ENCODE measurements around the gene PDXDC1. TPM values are rescaled to one million over a fixed set of nuclear protein-coding genes. Genes with fewer than 3 reads are reported as not detected.
"Not testable (repeated sequence)": the region's sequence is repeated elsewhere in the genome, so short reads cannot be mapped to it uniquely, and the experiment has no call there.

PDXDC1 gene
- total and polyA plus RNA-seq, 5 donors, result 31.5 to 106 (median 88.3) TPM

DNA sequence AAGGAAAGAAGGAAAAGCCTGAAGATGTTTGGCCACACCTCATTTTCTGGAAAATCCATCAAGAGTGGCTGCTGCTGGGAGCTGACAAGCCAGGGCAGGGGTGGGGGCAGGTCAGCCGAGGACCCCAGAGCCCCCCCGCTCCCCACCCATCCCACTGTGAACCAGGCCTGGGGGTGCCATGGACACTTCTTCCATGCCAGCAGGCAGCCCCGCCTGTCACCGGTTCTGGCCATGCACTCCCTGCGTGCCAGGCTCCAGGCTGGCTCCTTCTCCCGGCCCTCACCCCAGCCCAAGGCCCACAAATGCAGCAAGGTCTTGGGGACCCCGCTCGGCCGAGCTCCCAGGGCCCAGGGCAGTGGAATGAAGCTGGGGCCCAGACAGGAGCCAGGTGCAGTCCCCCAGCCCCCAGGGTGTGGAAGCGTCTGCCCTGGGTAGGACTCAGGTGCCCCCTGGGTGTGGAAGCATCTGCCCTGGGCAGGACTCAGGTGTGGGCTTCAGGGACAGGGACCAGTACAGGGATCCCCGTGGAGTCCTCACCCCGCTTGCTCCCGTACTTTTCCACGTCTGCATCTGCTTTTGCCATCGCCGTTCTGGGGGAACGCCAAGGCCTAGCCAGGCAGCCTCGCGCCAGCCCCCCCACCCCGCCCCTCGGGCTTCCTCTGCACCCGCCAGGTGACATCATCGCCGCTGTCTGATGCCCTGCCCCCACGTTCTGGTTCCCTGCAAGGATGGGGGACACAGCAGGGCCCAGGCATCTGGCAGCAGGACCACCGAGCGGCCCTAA lies 167.5 kb downstream of the PDXDC1 start:
- intact Hi-C loops (cut with DNase I); H3K27me3 ChIP-seq (ENCODE audit: control insufficient read depth, insufficient read depth); H3K4me3 ChIP-seq (ENCODE audit: low read length); DNase-seq; H3K4me1 ChIP-seq (ENCODE audit: control insufficient read depth, insufficient read depth, low read length); H3K9me3 ChIP-seq (ENCODE audit: control insufficient read depth, low read length); H3K27ac ChIP-seq (ENCODE audit: low read length): not testable (repeated sequence)
- ATAC-seq, result peak in 1 of 2 donors; percentile 4
- 66% methylated on average over 22 of the region's 27 CpGs for WGBS

DNA sequence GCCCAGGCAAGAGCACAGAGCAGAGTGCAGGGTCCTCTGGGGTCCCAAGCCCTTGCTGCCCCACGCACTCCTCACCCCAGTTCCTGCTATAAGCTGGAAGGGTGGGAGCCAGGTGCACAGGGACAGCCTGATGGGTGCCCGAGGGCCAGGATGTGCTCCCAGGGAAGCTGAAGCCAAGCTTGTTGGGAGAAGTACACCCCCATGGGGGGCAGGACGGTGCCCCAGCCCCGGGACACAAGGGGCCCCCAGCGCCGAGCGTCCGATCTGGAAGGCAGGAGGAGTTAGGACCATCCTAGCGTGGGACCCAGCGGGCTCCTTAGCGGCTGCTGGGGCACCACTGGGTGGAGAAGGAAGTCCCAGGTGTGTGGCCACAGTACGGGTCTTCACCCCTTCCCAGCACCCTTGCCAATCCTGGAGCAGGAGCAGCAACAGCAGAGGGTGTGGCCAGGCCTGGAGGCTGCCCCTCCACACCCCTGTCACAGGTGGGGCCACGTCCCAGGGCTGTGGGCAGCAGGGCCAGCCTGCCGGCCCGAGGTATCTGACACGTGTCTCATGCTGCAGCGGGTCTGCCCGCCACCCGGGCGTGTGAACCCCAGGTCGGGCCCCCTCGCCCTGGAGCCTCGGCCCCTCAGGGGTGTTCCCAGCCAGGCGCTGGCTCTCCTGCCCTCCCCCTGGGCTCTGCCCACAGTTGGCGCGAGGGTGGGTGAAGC lies 168.2 kb downstream of the PDXDC1 start:
- H3K27ac ChIP-seq (ENCODE audit: low read length); H3K4me1 ChIP-seq (ENCODE audit: control insufficient read depth, insufficient read depth, low read length); H3K4me3 ChIP-seq (ENCODE audit: low read length); intact Hi-C loops (cut with DNase I); H3K27me3 ChIP-seq (ENCODE audit: control insufficient read depth, insufficient read depth); H3K9me3 ChIP-seq (ENCODE audit: control insufficient read depth, low read length); DNase-seq: not testable (repeated sequence)
- ATAC-seq, result peak; percentile 4 to 8
- WGBS, result 65% methylated on average over 21 of the region's 26 CpGs

DNA sequence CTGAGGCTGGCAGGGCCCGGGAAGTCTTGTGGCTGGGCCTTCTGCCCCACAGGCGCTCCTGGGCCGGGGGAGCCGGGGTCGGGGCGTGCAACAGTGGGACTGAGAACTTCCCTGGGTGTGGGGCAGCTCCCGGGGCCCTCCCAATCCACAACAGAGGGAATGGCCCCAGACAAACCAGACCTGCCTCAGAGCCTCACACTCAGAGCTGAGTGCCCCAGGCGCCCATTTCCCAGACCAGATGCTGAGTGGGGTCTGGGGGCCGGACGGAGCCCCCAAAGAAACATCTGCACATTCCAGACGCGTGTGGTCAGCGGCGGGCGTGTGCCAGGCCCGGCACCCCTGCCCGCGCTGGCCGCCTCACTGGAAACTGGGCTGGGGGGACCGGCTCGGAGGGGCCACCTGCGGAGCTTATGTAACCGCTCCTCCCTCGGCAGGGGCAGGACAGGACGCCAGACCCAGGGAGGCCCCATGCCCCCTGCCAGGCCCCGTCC lies 168.8 kb downstream of the PDXDC1 start:
- not testable (repeated sequence) for H3K4me1 ChIP-seq (ENCODE audit: control insufficient read depth, insufficient read depth, low read length)
- 28% methylated on average over 26 of the region's 26 CpGs for WGBS

DNA sequence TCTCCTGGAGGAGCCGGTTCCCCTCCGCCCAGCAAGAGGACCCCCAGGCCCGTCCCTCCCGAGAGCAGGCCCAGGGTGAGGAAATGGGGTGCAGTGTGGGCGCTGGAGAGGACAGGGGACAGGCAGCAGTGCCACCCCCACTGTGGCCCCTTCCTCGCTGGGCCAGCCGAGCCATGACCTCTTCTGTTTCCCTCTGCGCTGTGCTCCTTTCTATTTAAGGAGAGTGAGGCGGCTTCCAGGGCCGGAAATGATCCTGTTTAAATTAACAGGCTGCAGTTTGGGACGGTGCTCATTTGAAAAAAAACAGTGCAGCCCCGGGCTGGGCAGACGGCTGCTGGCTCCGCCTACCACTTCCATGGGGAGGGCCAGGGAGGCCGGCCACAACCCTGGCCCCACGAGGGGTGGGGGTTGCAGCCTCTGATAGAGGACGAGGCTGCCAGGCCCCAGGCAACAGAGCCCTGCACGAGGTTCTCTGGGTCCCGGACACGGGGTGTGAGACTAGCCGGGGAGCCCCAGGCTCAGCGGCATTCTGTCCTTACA lies 169.3 kb downstream of the PDXDC1 start:
- DNase-seq (peak; percentile 66 to 88 (median 87)), ATAC-seq (peak; percentile 55 to 69)
- H3K27ac ChIP-seq (ENCODE audit: low read length), result peak overlapping the region; percentile 61
- H3K4me3 ChIP-seq (ENCODE audit: low read length); H3K4me1 ChIP-seq (ENCODE audit: control insufficient read depth, insufficient read depth, low read length); H3K9me3 ChIP-seq (ENCODE audit: control insufficient read depth, low read length); H3K27me3 ChIP-seq (ENCODE audit: control insufficient read depth, insufficient read depth); intact Hi-C loops (cut with DNase I): not testable (repeated sequence)
- WGBS, result 8% methylated on average over 22 of the region's 22 CpGs

More for the DNA sequence above, 168.8 kb downstream of the PDXDC1 start:
- H3K4me3 ChIP-seq (ENCODE audit: low read length); H3K27me3 ChIP-seq (ENCODE audit: control insufficient read depth, insufficient read depth); H3K9me3 ChIP-seq (ENCODE audit: control insufficient read depth, low read length); intact Hi-C loops (cut with DNase I): not testable (repeated sequence)
- peak overlapping the region; percentile 61 for H3K27ac ChIP-seq (ENCODE audit: low read length)
- peak; percentile 3 to 7 for ATAC-seq
- DNase-seq, result peak in 2 of 3 donors; percentile 25 to 63

DNA sequence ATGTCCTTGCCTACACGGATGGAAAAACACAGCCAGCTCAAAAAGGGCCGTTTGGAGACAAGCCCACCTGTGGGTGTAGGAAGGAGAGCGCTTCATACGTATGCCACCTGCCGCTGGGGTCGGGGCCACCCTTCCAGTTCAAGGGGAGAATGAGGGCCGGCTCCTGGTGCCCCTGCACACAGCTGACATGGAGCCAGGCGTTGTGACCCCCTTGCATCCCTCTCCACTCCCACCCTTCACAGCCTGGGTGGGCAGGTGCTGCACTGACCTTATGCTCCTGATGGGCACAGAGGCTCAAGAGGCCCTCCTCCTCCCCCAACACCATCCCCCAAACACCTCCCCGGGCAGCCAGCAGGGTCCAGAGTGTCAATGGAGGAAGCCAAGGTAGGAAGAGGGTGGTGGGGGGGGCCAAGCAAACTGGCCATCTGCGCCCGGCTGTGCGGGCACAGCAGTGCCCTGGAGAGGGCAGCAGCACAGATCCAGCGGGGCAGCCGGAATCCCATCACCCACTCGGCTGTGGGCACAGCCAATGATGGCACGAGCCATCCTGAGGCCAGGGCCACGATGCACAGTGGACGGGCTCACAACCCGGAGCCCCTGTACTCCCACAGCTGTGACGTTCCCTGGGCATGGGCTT lies 170.1 kb downstream of the PDXDC1 start:
- peak overlapping the region; percentile 72 for H3K27ac ChIP-seq (ENCODE audit: low read length)
- H3K4me1 ChIP-seq (ENCODE audit: control insufficient read depth, insufficient read depth, low read length); H3K9me3 ChIP-seq (ENCODE audit: control insufficient read depth, low read length); H3K4me3 ChIP-seq (ENCODE audit: low read length); intact Hi-C loops (cut with DNase I); H3K27me3 ChIP-seq (ENCODE audit: control insufficient read depth, insufficient read depth): not testable (repeated sequence)
- 56% methylated on average over 20 of the region's 20 CpGs for WGBS
- peak; percentile 9 to 11 for ATAC-seq
- peak; percentile 20 to 70 (median 57) for DNase-seq

DNA sequence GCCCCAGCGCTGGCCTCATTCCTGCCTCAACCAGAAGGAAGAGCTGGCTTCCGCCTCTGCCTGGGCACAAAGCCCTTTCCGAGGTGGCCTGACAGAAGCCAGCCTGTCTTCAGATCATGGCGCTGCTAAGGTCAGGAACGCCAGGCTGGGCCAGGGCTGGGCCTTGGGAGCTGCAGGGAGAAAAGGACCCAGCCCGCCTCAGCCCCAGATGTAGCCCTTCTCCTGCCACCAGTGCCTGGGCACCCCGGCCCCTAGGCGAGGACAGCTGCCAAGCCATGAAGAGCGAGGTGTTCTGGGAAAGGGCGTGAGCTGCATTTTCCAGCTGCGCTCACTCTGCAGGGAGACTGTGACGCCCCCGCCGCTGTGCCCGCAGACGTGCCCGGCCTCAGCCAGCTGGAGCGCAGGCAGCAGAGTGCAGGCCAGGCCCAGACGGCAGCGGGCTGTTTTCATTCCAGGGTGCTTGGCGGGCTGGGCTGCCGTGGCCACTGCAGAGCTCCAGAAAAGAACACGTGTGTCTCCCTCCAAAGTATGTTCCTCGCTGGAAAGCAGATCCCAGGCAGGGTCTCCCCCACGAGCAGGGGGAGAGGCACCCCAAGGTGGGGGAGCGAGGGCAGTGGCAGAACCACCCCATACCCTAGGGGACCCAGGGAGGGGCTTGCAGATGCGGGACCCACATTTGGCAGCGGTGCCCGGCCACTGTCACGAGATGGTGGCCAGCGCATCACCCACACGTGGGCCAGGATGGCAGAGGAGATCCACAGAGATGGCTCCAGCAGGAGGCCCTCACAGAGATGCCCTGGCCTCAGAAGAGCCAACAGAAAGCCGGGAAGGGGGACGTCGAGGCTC lies 170.8 kb downstream of the PDXDC1 start:
- H3K4me1 ChIP-seq (ENCODE audit: control insufficient read depth, insufficient read depth, low read length); H3K27me3 ChIP-seq (ENCODE audit: control insufficient read depth, insufficient read depth); intact Hi-C loops (cut with DNase I); H3K9me3 ChIP-seq (ENCODE audit: control insufficient read depth, low read length); H3K4me3 ChIP-seq (ENCODE audit: low read length): not testable (repeated sequence)
- DNase-seq (peak; percentile 61 to 85 (median 80)), ATAC-seq (peak; percentile 34)
- H3K27ac ChIP-seq (ENCODE audit: low read length), result peak overlapping the region; percentile 72
- 64% methylated on average over 35 of the region's 35 CpGs for WGBS

DNA sequence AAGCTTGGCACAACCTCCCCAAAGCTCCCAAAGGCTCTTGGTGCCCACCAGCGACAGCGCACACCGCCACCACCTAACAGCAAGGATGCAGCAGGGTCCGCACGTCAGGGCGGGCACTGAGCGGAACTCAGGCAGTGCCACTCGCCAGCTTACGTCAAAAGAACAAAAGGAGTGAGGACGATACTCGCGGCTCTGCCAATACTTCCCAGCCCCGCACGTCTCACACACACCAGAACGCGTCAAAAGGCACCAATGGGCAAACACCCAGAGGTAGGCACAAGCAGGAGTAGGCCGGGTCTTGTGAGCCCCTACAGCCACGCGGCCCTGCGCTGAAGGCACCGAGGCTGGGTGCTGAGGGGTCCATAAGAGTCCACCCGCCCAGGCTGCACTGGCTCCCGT lies 171.4 kb downstream of the PDXDC1 start:
- H3K4me1 ChIP-seq (ENCODE audit: control insufficient read depth, insufficient read depth, low read length); H3K9me3 ChIP-seq (ENCODE audit: control insufficient read depth, low read length); H3K4me3 ChIP-seq (ENCODE audit: low read length); H3K27me3 ChIP-seq (ENCODE audit: control insufficient read depth, insufficient read depth); intact Hi-C loops (cut with DNase I); H3K27ac ChIP-seq (ENCODE audit: low read length); ATAC-seq: not testable (repeated sequence)
- DNase-seq, result peak in 1 of 3 donors; percentile 47
- WGBS, result 89% methylated on average over 23 of the region's 23 CpGs

DNA sequence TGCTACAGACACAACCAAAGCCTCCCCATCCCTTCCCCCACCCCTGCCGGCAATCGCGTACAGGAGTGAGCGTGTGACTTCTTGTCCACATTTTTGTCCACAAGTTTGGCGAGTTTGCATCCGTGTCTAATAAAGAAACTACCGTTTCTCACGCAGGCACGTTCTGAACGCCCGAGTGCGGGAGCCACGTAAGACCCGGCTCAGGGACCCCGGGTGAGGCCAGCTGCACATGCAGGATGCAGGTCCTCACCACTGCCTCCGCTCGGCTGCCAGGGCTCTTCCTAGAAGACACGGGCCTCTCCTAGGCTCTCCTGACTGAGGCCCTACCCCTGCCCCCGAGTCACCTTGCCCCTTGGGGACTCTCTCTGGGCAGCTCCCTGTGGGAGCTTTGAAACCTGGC lies 174.0 kb downstream of the PDXDC1 start:
- H3K4me1 ChIP-seq (ENCODE audit: control insufficient read depth, insufficient read depth, low read length); DNase-seq; H3K27ac ChIP-seq (ENCODE audit: low read length); ATAC-seq; H3K27me3 ChIP-seq (ENCODE audit: control insufficient read depth, insufficient read depth); intact Hi-C loops (cut with DNase I); H3K4me3 ChIP-seq (ENCODE audit: low read length); H3K9me3 ChIP-seq (ENCODE audit: control insufficient read depth, low read length): not testable (repeated sequence)
- 80% methylated on average over 19 of the region's 19 CpGs for WGBS

DNA sequence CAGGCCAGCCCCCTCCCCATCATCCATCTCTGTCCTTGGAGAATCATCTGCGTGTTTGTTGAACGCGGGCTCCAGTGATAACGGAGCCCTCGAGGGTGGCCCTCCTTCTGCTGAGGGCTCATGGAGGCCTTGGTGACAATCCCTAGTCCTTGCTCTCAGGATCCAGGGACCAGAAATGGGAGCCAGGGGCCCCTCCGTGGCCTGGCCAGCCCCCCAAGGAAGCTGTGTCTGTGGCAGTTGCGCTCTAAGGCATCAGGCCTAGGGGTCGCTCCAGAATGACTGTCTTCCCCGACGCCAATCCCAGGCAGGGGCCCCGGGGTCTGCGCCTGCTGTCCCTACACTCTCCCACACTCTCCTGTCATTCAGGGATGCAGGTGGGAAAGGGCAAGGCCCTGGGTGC lies 174.4 kb downstream of the PDXDC1 start:
- WGBS, result 87% methylated on average over 12 of the region's 12 CpGs
- not testable (repeated sequence) for H3K4me1 ChIP-seq (ENCODE audit: control insufficient read depth, insufficient read depth, low read length); H3K27ac ChIP-seq (ENCODE audit: low read length)

DNA sequence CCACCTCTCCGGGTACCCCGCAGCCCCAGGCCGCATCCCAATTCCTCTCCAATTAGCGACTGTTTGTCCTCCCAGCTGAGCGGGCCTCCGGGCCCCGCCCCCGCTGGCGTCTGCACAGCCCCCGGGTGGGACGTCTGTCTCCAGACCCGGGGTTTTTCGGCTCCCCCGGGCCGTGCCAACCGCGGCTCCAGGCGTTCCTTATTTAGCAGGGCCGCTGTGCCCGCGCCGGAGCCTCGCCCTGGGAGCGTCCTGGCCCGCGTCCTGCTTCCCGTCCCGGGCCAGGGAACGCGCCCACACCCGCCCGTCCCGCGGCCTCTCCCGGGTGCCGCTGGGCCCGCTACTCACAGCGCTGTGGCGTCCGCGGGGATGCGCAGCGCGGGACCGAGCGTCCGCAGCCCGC lies 179.2 kb downstream of the PDXDC1 start:
- Histone ChIP-seq H3K27ac (ENCODE audit: low read length) (peak overlapping the region; percentile 58), H3K4me3 (ENCODE audit: low read length) (peak overlapping the region; percentile 74)
- H3K27me3 ChIP-seq (ENCODE audit: control insufficient read depth, insufficient read depth); H3K4me1 ChIP-seq (ENCODE audit: control insufficient read depth, insufficient read depth, low read length); ATAC-seq; H3K9me3 ChIP-seq (ENCODE audit: control insufficient read depth, low read length); intact Hi-C loops (cut with DNase I): not testable (repeated sequence)
- DNase-seq, result peak; percentile 73 to 89 (median 88)
- WGBS, result 1% methylated on average over 24 of the region's 48 CpGs

More for the DNA sequence above, 174.4 kb downstream of the PDXDC1 start:
- DNase-seq; H3K4me3 ChIP-seq (ENCODE audit: low read length); H3K9me3 ChIP-seq (ENCODE audit: control insufficient read depth, low read length); H3K27me3 ChIP-seq (ENCODE audit: control insufficient read depth, insufficient read depth); ATAC-seq; intact Hi-C loops (cut with DNase I): not testable (repeated sequence)
